HCT116 (cell line): ENCODE data around the gene PI4KA. TPM values are rescaled to one million over a fixed set of nuclear protein-coding genes. Genes with fewer than 3 reads are reported as not detected.

Experiments used
- ATAC-seq: fragments of 200-7000 bp; cut with Tn5 transposase; 2 replicates; pipeline ENCODE4 v1.9.1; 2020; ENCODE audit warnings: mild to moderate bottlenecking, moderate library complexity
- BruUV-seq: library from RNA; stranded (reverse); fragments of 400-500 nt; replicated peaks from 2 replicates; lab custom pipeline; 2021; lab: Mats Ljungman, UMichigan
- CTCF ChIA-PET: fragments of 300-600 bp; sonication (Branson Sonifier 250); formaldehyde crosslinking; loops from one replicate; lab custom pipeline; 2021; ENCODE audit warnings: antibody characterized with exemption; lab: Charles Lee
- POLR2A ChIA-PET: fragments of 300-600, 350-600 bp; sonication (Branson Sonifier 250); formaldehyde crosslinking; loops from one replicate; lab custom pipeline; 2021; ENCODE audit warnings: antibody characterized with exemption; lab: Charles Lee
- RAD21 ChIA-PET, 2 experiments: fragments of 300-600 bp; sonication (Branson Sonifier 250); formaldehyde crosslinking; loops; one replicate each; lab custom pipeline; 2023; ENCODE audit warnings: low total read pairs in 2 of 2; ENCODE audit not compliant: uncharacterized antibody in 2 of 2, unreplicated experiment in 2 of 2, low non-redundant PET in 1 of 2; lab: Charles Lee
- DNase-seq: peaks from one replicate; pipeline ENCODE4 v3.0.0-alpha.2; 2010; ENCODE audit warnings: low read depth, low spot score
- H2AFZ ChIP-seq: fragments of 200-600 bp; shearing (Covaris generic), sonication (generic); 2 replicates; pipeline ENCODE4 v1.6.1; 2017; ENCODE audit warnings: low read depth, mixed run types, mixed read lengths, antibody characterized with exemption, low read length; ENCODE audit not compliant: poor library complexity, severe bottlenecking
- H3K27ac ChIP-seq: 2 replicates; pipeline ENCODE4 v1.5.1; 2012; ENCODE audit warnings: low read depth, low read length
- H3K27me3 ChIP-seq: fragments of 200-600 bp; sonication (generic); 2 replicates; pipeline ENCODE4 v1.6.1; 2016; ENCODE audit warnings: mixed run types, low read length, mixed read lengths; ENCODE audit not compliant: insufficient read depth
- H3K36me3 ChIP-seq, 2 experiments: fragments of 200-500 bp in 1 of 2; fragments of 200-600 bp in 1 of 2; sonication (Bioruptor generic) in 1 of 2; sonication (generic) in 1 of 2; 2 replicates each; pipeline versions ENCODE4 v1.5.1 to v1.6.1; 2014 to 2016; ENCODE audit warnings: low read length in 2 of 2, inconsistent platforms in 1 of 2, mixed read lengths in 1 of 2, mixed run types in 1 of 2; ENCODE audit not compliant: insufficient read depth in 2 of 2, control insufficient read depth in 1 of 2
- H3K4me1 ChIP-seq, 2 experiments: fragments of 200-600 bp in 1 of 2; sonication (generic) in 1 of 2; 2 replicates each; pipeline versions ENCODE4 v1.5.1 to v1.6.1; 2012 to 2017; ENCODE audit warnings: low read length in 2 of 2, inconsistent platforms in 1 of 2, mild to moderate bottlenecking in 1 of 2, mixed read lengths in 1 of 2, mixed run types in 1 of 2, moderate library complexity in 1 of 2; ENCODE audit not compliant: insufficient read depth in 2 of 2, control insufficient read depth in 1 of 2
- H3K4me2 ChIP-seq: fragments of 200-600 bp; sonication (generic); 2 replicates; pipeline ENCODE4 v1.6.1; 2017; ENCODE audit warnings: mixed run types, low read length, mixed read lengths
- H3K4me3 ChIP-seq, 2 experiments: fragments of 200-600 bp in 1 of 2; sonication (generic) in 1 of 2; replicated peaks in 1 of 2; 2 replicates each; pipeline ENCODE4 v1.5.1; 2011 to 2016; ENCODE audit warnings: low read length in 2 of 2, control low read depth in 1 of 2, low read depth in 1 of 2, mild to moderate bottlenecking in 1 of 2, mixed read lengths in 1 of 2, mixed run types in 1 of 2
- H3K79me2 ChIP-seq: fragments of 200-600 bp; sonication (generic); 2 replicates; pipeline ENCODE4 v1.6.1; 2017; ENCODE audit warnings: mild to moderate bottlenecking, mixed run types, low read length, moderate library complexity, mixed read lengths; ENCODE audit not compliant: insufficient read depth
- H3K9ac ChIP-seq: fragments of 200-600 bp; sonication (generic); 2 replicates; pipeline ENCODE4 v1.6.1; 2016; ENCODE audit warnings: low read length, mixed read lengths
- H3K9me2 ChIP-seq: fragments of 200-600 bp; sonication (generic), shearing (Covaris generic); 2 replicates; pipeline ENCODE4 v1.6.1; 2017; ENCODE audit warnings: mixed run types, mild to moderate bottlenecking, moderate library complexity; ENCODE audit not compliant: insufficient read depth
- H3K9me3 ChIP-seq, 2 experiments: fragments of 200-500 bp in 1 of 2; fragments of 200-600 bp in 1 of 2; sonication (Bioruptor generic) in 1 of 2; sonication (generic) in 1 of 2; 2 replicates each; pipeline ENCODE4 v1.6.1; 2014 to 2017; ENCODE audit warnings: low read length in 2 of 2, mixed read lengths in 2 of 2, inconsistent platforms in 1 of 2, low read depth in 1 of 2, mild to moderate bottlenecking in 1 of 2, mixed run types in 1 of 2, moderate library complexity in 1 of 2; ENCODE audit not compliant: control insufficient read depth in 1 of 2, insufficient read depth in 1 of 2
- H4K20me1 ChIP-seq: fragments of 200-600 bp; sonication (generic), shearing (Covaris generic); 2 replicates; pipeline ENCODE4 v1.6.1; 2017; ENCODE audit warnings: mixed run types, mild to moderate bottlenecking, moderate library complexity; ENCODE audit not compliant: insufficient read depth
- CBX3 ChIP-seq: IDR thresholded peaks from 2 replicates; pipeline ENCODE4 v1.6.1; 2012; ENCODE audit warnings: low read depth
- ELF1 ChIP-seq: IDR thresholded peaks from 2 replicates; pipeline ENCODE4 v1.6.1; 2012; ENCODE audit warnings: low read depth, borderline replicate concordance
- FOSL1 ChIP-seq: IDR thresholded peaks from 2 replicates; pipeline ENCODE4 v1.6.1; 2012; ENCODE audit warnings: low read depth
- JUND ChIP-seq: IDR thresholded peaks from 2 replicates; pipeline ENCODE4 v1.6.1; 2012
- MAX ChIP-seq: IDR thresholded peaks from 2 replicates; pipeline ENCODE4 v1.6.1; 2012
- POLR2A ChIP-seq: IDR thresholded peaks from 2 replicates; pipeline ENCODE4 v1.7.0; 2011; ENCODE audit warnings: borderline replicate concordance; ENCODE audit not compliant: insufficient read depth, insufficient read length; ENCODE audit errors: extremely low read depth
- POLR2AphosphoS5 ChIP-seq: IDR thresholded peaks from 2 replicates; pipeline ENCODE4 v1.6.1; 2011; ENCODE audit warnings: mild to moderate bottlenecking, low read depth, low read length, moderate library complexity
- RAD21 ChIP-seq: IDR thresholded peaks from 2 replicates; pipeline ENCODE4 v1.6.1; 2012; ENCODE audit warnings: low read depth, mild to moderate bottlenecking
- SIN3A ChIP-seq: IDR thresholded peaks from 2 replicates; pipeline ENCODE4 v1.6.1; 2012; ENCODE audit warnings: low read depth
- SP1 ChIP-seq: IDR thresholded peaks from 2 replicates; pipeline ENCODE4 v1.6.1; 2012; ENCODE audit warnings: low read depth
- TCF7L2 ChIP-seq: IDR thresholded peaks from 2 replicates; pipeline ENCODE4 v1.7.0; 2011; ENCODE audit warnings: borderline replicate concordance, inconsistent platforms; ENCODE audit not compliant: insufficient read depth, insufficient read length; ENCODE audit errors: extremely low read depth
- ZBTB33 ChIP-seq: IDR thresholded peaks from 2 replicates; pipeline ENCODE4 v1.6.1; 2011; ENCODE audit warnings: mild to moderate bottlenecking, low read length, moderate library complexity; ENCODE audit not compliant: insufficient replicate concordance; ENCODE audit errors: extremely low read depth
- ZFX ChIP-seq: fragments of 450-650 bp; IDR thresholded peaks from 2 replicates; pipeline ENCODE4 v1.6.1; 2017
- ZNF274 ChIP-seq: fragments of 200-500 bp; sonication (Bioruptor generic); IDR thresholded peaks from 2 replicates; pipeline ENCODE4 v1.6.1; 2014; ENCODE audit warnings: mild to moderate bottlenecking, low read depth, low read length, inconsistent platforms
- intact Hi-C: fragments of 100-400 bp; cut with micrococcal nuclease; formaldehyde crosslinking; loops from 2 replicates; pipeline ENCODE4 v1.10.0; 2022
- total RNA-seq: library from RNA; stranded (reverse); gene quantifications from one replicate; pipeline ENCODE4 v1.2.1, GENCODE V29; 2021; ENCODE audit not compliant: unreplicated experiment

Gene PI4KA
- total RNA-seq, 1 experiment from 2014 or later: 59.6 TPM

- Histone ChIP-seq H3K9me2 (no peaks in the 10 kb centered on the region), H3K9me3 (no peaks in the 10 kb centered on the region), H3K4me3 (no peak overlapping the region), H3K9ac (no peak overlapping the region), H3K79me2 (no peaks in the 10 kb centered on the region), H4K20me1 (no peaks in the 10 kb centered on the region), H3K27me3 (no peaks in the 10 kb centered on the region), H3K27ac (no peak overlapping the region), H2AFZ (no peak overlapping the region), H3K4me1 (peaks cover 3 to 9% of the 10 kb centered on the region in 2 experiments; a peak in 3 of 4 replicates), H3K36me3 (peaks cover 0 to 10% of the 10 kb centered on the region in 2 experiments; a peak in 3 of 4 replicates), H3K4me2 (no peak overlapping the region)
- ChIA-PET RAD21 (no interaction called here), POLR2A (no interaction called here), CTCF (no interaction called here)
- ATAC-seq: no peak
- BruUV-seq: no TSS peak
- DNase-seq: no peak
- no peak for TF ChIP-seq ZBTB33
- TF ChIP-seq CBX3: no peak
- TF ChIP-seq MAX: no peak
- TF ChIP-seq ZFX: no peak
- no peak for TF ChIP-seq JUND
- no peak for TF ChIP-seq SIN3A
- TF ChIP-seq RAD21: no peak
- no peak for TF ChIP-seq SP1
- no peak for TF ChIP-seq ELF1
- TF ChIP-seq POLR2A: no peak
- no peak for TF ChIP-seq FOSL1
- no peak for TF ChIP-seq TCF7L2
- no peak for TF ChIP-seq POLR2AphosphoS5
- no peak for TF ChIP-seq ZNF274
- intact Hi-C loops: no loop called here
These were observed 28.8 kb upstream of the PI4KA start for GRCh38 chr22:20887375-20887774.
